Loucy (cell line): ENCODE measurements around the gene PLSCR1.
"Not testable (repeated sequence)": the region's sequence is repeated elsewhere in the genome, so short reads cannot be mapped to it uniquely, and the experiment has no call there.

ENCODE experiments used
- H2AFZ ChIP-seq: fragments of 200-600 bp; sonication (generic); 2 replicates; pipeline ENCODE4 v1.6.0; 2016; ENCODE audit warnings: antibody characterized with exemption, mild to moderate bottlenecking, low read length, moderate library complexity
- H3F3A ChIP-seq: fragments of 200-600 bp; 2 replicates; pipeline ENCODE4 v1.6.0; 2016; ENCODE audit warnings: antibody characterized with exemption, low read depth, mild to moderate bottlenecking
- H3K27me3 ChIP-seq: fragments of 200-600 bp; sonication (generic); 2 replicates; pipeline ENCODE4 v1.6.1; 2014; ENCODE audit warnings: low read length, mild to moderate bottlenecking; ENCODE audit not compliant: insufficient read depth, poor library complexity, severe bottlenecking
- H3K36me3 ChIP-seq: fragments of 200-600 bp; sonication (generic); 2 replicates; pipeline ENCODE4 v1.6.1; 2016; ENCODE audit warnings: low read length; ENCODE audit not compliant: insufficient read depth
- H3K4me1 ChIP-seq: fragments of 200-600 bp; sonication (generic); 2 replicates; pipeline ENCODE4 v1.5.1; 2014; ENCODE audit warnings: low read length, mild to moderate bottlenecking; ENCODE audit not compliant: insufficient read depth, poor library complexity, severe bottlenecking
- H3K4me2 ChIP-seq: fragments of 200-600 bp; sonication (generic); 2 replicates; pipeline ENCODE4 v1.6.0; 2014; ENCODE audit warnings: antibody characterized with exemption, low read length, low read depth, mild to moderate bottlenecking; ENCODE audit not compliant: poor library complexity, severe bottlenecking
- H3K4me3 ChIP-seq: fragments of 200-600 bp; sonication (generic); 2 replicates; pipeline ENCODE4 v1.5.1; 2014; ENCODE audit warnings: low read length, mild to moderate bottlenecking, mixed read lengths; ENCODE audit not compliant: poor library complexity, severe bottlenecking
- H3K79me2 ChIP-seq: fragments of 200-600 bp; sonication (generic); 2 replicates; pipeline ENCODE4 v1.6.1; 2014; ENCODE audit warnings: low read length; ENCODE audit not compliant: insufficient read depth
- H3K9ac ChIP-seq: fragments of 200-600 bp; sonication (generic); 2 replicates; pipeline ENCODE4 v1.6.0; 2014; ENCODE audit warnings: mild to moderate bottlenecking, low read depth, low read length, moderate library complexity; ENCODE audit not compliant: poor library complexity, severe bottlenecking
- H3K9me2 ChIP-seq: fragments of 200-600 bp; sonication (generic); replicated peaks from 2 replicates; pipeline ENCODE4 v1.6.1; 2016; ENCODE audit warnings: low read depth, low read length, mixed read lengths
- H3K9me3 ChIP-seq: fragments of 200-600 bp; sonication (generic); 2 replicates; pipeline ENCODE4 v1.6.1; 2014; ENCODE audit warnings: mild to moderate bottlenecking, antibody characterized with exemption, low read length, low read depth; ENCODE audit not compliant: insufficient read depth
- H4K20me1 ChIP-seq: fragments of 200-600 bp; sonication (generic); 2 replicates; pipeline ENCODE4 v1.6.0; 2014; ENCODE audit warnings: antibody characterized with exemption, low read length, mild to moderate bottlenecking; ENCODE audit not compliant: insufficient read depth, poor library complexity, severe bottlenecking
- CTCF ChIP-seq: fragments of 200-600 bp; sonication (generic); conservative IDR thresholded peaks from 2 replicates; pipeline ENCODE4 v1.5.1; 2014; ENCODE audit warnings: mild to moderate bottlenecking, antibody characterized with exemption, low read length
- EZH2phosphoT487 ChIP-seq: fragments of 200-600 bp; IDR thresholded peaks from 2 replicates; pipeline ENCODE4 v1.6.1; 2018; ENCODE audit warnings: antibody characterized with exemption, mild to moderate bottlenecking, moderate library complexity, borderline replicate concordance

Gene PLSCR1

GRCh38 chr3:146491303-146491702, 53.1 kb downstream of the PLSCR1 start:
- Histone ChIP-seq H3K9me3 (no peaks in the 10 kb centered on the region), H3K4me1 (no peaks in the 10 kb centered on the region), H3K9me2 (no peaks in the 10 kb centered on the region), H3F3A (no peaks in the 10 kb centered on the region), H2AFZ (no peak overlapping the region), H4K20me1 (no peaks in the 10 kb centered on the region), H3K4me2 (no peak overlapping the region), H3K79me2 (no peaks in the 10 kb centered on the region), H3K4me3 (no peak overlapping the region), H3K27me3 (no peaks in the 10 kb centered on the region), H3K36me3 (no peaks in the 10 kb centered on the region), H3K9ac (no peak overlapping the region)
- no peak for TF ChIP-seq CTCF
- TF ChIP-seq EZH2phosphoT487 = no peak

- H2AFZ ChIP-seq = no peak overlapping the region
- no peaks in the 10 kb centered on the region for H4K20me1 ChIP-seq
- H3K9me2 ChIP-seq = no peaks in the 10 kb centered on the region
- no peak overlapping the region for H3K4me3 ChIP-seq
- H3F3A ChIP-seq = no peaks in the 10 kb centered on the region
- no peak for TF ChIP-seq EZH2phosphoT487
- TF ChIP-seq CTCF = no peak
- no peaks in the 10 kb centered on the region for H3K36me3 ChIP-seq
- no peaks in the 10 kb centered on the region for H3K4me1 ChIP-seq
- H3K4me2 ChIP-seq = no peak overlapping the region
- no peaks in the 10 kb centered on the region for H3K79me2 ChIP-seq
- H3K27me3 ChIP-seq = no peaks in the 10 kb centered on the region
- H3K9me3 ChIP-seq = no peaks in the 10 kb centered on the region
- no peak overlapping the region for H3K9ac ChIP-seq
Observed at GRCh38 chr3:146485297-146485696, 59.1 kb downstream of the PLSCR1 start.

GRCh38 chr3:146476094-146476740, 68.2 kb downstream of the PLSCR1 start:
- TF ChIP-seq EZH2phosphoT487 (no peak), CTCF (no peak)
- no peak overlapping the region for H2AFZ ChIP-seq
- H4K20me1 ChIP-seq = no peaks in the 10 kb centered on the region
- no peaks in the 10 kb centered on the region for H3K27me3 ChIP-seq
- no peaks in the 10 kb centered on the region for H3K79me2 ChIP-seq
- no peaks in the 10 kb centered on the region for H3F3A ChIP-seq
- H3K4me3 ChIP-seq = no peak overlapping the region
- no peaks in the 10 kb centered on the region for H3K9me3 ChIP-seq
- no peak overlapping the region for H3K4me2 ChIP-seq
- H3K4me1 ChIP-seq = no peaks in the 10 kb centered on the region
- H3K9me2 ChIP-seq = no peaks in the 10 kb centered on the region
- H3K9ac ChIP-seq = no peak overlapping the region
- H3K36me3 ChIP-seq = no peaks in the 10 kb centered on the region

- not testable (repeated sequence) for H3K9me3 ChIP-seq, H3K9me2 ChIP-seq, H3K79me2 ChIP-seq, H3K9ac ChIP-seq, H4K20me1 ChIP-seq, H3K4me2 ChIP-seq, H2AFZ ChIP-seq, H3K4me3 ChIP-seq, H3K36me3 ChIP-seq, H3K4me1 ChIP-seq, H3F3A ChIP-seq, H3K27me3 ChIP-seq
Observed at GRCh38 chr3:146474976-146475375, 69.4 kb downstream of the PLSCR1 start.
